GM23248 (cell line): ENCODE measurements around the gene STIL. TPM values are rescaled to one million over a fixed set of nuclear protein-coding genes. Genes with fewer than 3 reads are reported as not detected.
A peak's percentile ranks its signal among the peaks of the same experiment; 100 is the strongest.

ENCODE experiments used
- DNase-seq: peaks from one replicate; pipeline ENCODE4 v3.0.0-alpha.2; 2015
- H2AFZ ChIP-seq: fragments of 200-600 bp; sonication (generic); 2 replicates; pipeline ENCODE4 v1.6.1; 2016; ENCODE audit warnings: antibody characterized with exemption
- H3F3A ChIP-seq: fragments of 200-600 bp; sonication (generic); 2 replicates; pipeline ENCODE4 v1.6.1; 2016; ENCODE audit warnings: mild to moderate bottlenecking, antibody characterized with exemption, mixed run types; ENCODE audit not compliant: insufficient read depth
- H3K27ac ChIP-seq: fragments of 200-600 bp; sonication (generic); 2 replicates; pipeline ENCODE4 v1.5.1; 2016; ENCODE audit warnings: mild to moderate bottlenecking
- H3K27me3 ChIP-seq: fragments of 200-600 bp; sonication (generic); replicated peaks from 2 replicates; pipeline ENCODE4 v1.6.1; 2016; ENCODE audit warnings: mild to moderate bottlenecking; ENCODE audit not compliant: insufficient read depth
- H3K36me3 ChIP-seq: fragments of 200-600 bp; sonication (generic); 2 replicates; pipeline ENCODE4 v1.6.1; 2016; ENCODE audit warnings: low read depth, mild to moderate bottlenecking
- H3K4me1 ChIP-seq: fragments of 200-600 bp; sonication (generic); 2 replicates; pipeline ENCODE4 v1.6.1; 2016; ENCODE audit warnings: mild to moderate bottlenecking; ENCODE audit not compliant: insufficient read depth
- H3K4me2 ChIP-seq: fragments of 200-600 bp; sonication (generic); one replicate; pipeline ENCODE4 v1.6.1; 2016; ENCODE audit warnings: mild to moderate bottlenecking; ENCODE audit not compliant: unreplicated experiment
- H3K4me3 ChIP-seq: fragments of 200-600 bp; sonication (generic); 2 replicates; pipeline ENCODE4 v1.5.1; 2016; ENCODE audit warnings: mild to moderate bottlenecking
- H3K79me2 ChIP-seq: fragments of 200-600 bp; sonication (generic); 2 replicates; pipeline ENCODE4 v1.6.1; 2016; ENCODE audit warnings: mild to moderate bottlenecking; ENCODE audit not compliant: insufficient read depth
- H3K9ac ChIP-seq: fragments of 200-600 bp; sonication (generic); 2 replicates; pipeline ENCODE4 v1.6.1; 2016; ENCODE audit warnings: mild to moderate bottlenecking
- H3K9me2 ChIP-seq: fragments of 200-600 bp; sonication (generic); 2 replicates; pipeline ENCODE4 v1.6.1; 2016; ENCODE audit warnings: mixed run types, mild to moderate bottlenecking, moderate library complexity; ENCODE audit not compliant: insufficient read depth
- H3K9me3 ChIP-seq: fragments of 200-600 bp; sonication (generic); one replicate; pipeline ENCODE4 v1.6.1; 2017; ENCODE audit warnings: low read depth
- H4K20me1 ChIP-seq: fragments of 200-600 bp; sonication (generic); 2 replicates; pipeline ENCODE4 v1.6.0; 2016; ENCODE audit not compliant: insufficient read depth
- EZH2 ChIP-seq: fragments of 200-600 bp; sonication (generic); IDR thresholded peaks from 2 replicates; pipeline ENCODE4 v1.6.1; 2018; ENCODE audit warnings: antibody characterized with exemption, mild to moderate bottlenecking; ENCODE audit not compliant: insufficient read depth, poor library complexity, severe bottlenecking
- EZH2phosphoT487 ChIP-seq: fragments of 200-600 bp; sonication (generic); IDR thresholded peaks from 2 replicates; pipeline ENCODE4 v1.6.1; 2018; ENCODE audit warnings: antibody characterized with exemption, moderate library complexity, mild to moderate bottlenecking, low read depth; ENCODE audit not compliant: insufficient read depth
- WGBS, 2 experiments: methylation state at CpG; one replicate each; pipeline ENCODE4 v1.1.6; 2015 to 2017; ENCODE audit warnings: low lambda C conversion rate in 2 of 2, low coverage in 1 of 2; ENCODE audit errors: missing lambda C conversion rate in 2 of 2; 5-methylcytosine and 5-hydroxymethylcytosine counted together
- in situ Hi-C: fragments of 300-500 bp; cut with MboI; formaldehyde crosslinking; loops from 2 replicates; pipeline ENCODE4 v1.15.0; 2020
- polyA plus RNA-seq: library from polyadenylated mRNA; unstranded; fragments of >200 nt; fragmentation: Nextera tagmentation; extraction: Ambion mirVana; gene quantifications from 2 replicates; pipeline ENCODE4 v1.2.1, GENCODE V29; 2016
- total RNA-seq: library from RNA; depleted of rRNA; stranded (reverse); fragments of >200 nt; shearing (Covaris generic); gene quantifications from 2 replicates; pipeline ENCODE4 v1.2.3, GENCODE V29; 2014

Gene STIL
- total and polyA plus RNA-seq, 2 experiments from 2014 or later, result 7.2 to 17.1 TPM

DNA sequence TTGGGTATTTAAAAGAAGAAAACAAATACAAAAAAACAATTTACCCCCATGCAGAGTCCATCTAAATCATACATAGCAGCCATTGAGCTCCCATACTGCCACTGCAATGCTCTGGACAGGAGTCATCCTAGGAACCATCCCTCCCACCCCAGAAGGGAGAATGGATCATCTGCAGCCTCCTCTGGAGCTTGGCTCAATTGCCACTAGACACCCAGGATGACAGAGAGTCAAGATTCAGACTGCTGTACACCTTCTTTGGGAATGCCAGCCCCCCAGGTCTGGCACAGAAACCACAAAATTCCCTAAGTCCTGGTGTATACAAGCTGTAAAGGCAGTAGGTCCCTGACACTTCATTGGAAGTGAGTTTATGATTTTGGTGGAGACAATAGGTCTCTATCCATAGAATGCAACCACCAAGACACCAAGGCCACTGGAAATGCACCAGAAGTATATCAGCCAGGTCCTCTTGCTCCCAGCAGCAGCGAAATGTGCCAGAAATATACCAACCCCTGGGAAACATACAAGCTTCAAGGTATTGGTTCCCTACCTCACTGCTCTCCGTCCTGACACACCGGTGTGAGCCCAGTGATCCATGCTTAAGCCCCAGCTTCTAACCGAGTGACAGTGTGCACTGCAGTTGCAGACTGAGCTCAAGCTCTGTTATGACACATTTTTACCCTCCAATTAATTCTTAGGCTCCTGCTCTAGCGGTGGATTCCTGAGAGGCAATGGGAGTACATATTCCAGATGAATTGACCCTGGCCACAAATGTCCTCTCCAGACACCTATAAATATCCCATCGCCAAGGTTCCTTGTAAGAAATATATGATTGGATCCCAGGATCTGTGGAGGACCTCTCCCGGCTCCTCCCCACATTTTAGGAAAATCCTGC, 86.4 kb downstream of the STIL start:
- Histone ChIP-seq H3K4me3 (no peak overlapping the region), H3K4me2 (no peak overlapping the region), H3K9ac (no peak overlapping the region), H2AFZ (no peak overlapping the region), H3K36me3 (no peaks in the 10 kb centered on the region), H4K20me1 (no peaks in the 10 kb centered on the region), H3K4me1 (no peaks in the 10 kb centered on the region), H3K9me3 (no peaks in the 10 kb centered on the region), H3K27me3 (peaks cover 93% of the 10 kb centered on the region), H3K79me2 (no peaks in the 10 kb centered on the region), H3K27ac (no peak overlapping the region), H3F3A (no peaks in the 10 kb centered on the region), H3K9me2 (no peaks in the 10 kb centered on the region)
- TF ChIP-seq EZH2phosphoT487 (no peak), EZH2 (no peak)
- 50 to 62% methylated on average over 6 to 7 of the region's 7 CpGs for WGBS, 2 experiments
- DNase-seq, result no peak
- in situ Hi-C loops, result no loop called here

DNA sequence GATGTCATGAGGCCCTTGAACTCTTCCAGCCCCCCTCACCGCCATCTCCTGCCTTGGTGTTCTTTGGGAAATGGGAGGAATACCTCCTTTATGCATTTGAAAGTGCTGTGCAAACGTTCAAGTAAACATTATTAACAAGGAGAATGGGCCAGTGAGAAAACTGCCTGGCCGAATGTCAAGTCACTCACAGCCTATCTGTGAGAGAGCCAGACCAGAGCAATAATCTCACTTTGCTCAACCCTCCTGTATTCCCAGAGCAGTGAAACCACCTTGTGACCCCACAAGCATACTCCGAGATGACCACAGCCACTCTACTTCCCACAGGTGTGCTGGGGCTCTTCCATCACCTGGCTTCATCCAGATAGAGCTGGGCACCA, 87.1 kb downstream of the STIL start:
- Histone ChIP-seq H3K4me3 (no peak overlapping the region), H3K9me2 (no peaks in the 10 kb centered on the region), H3K9ac (no peak overlapping the region), H3K4me1 (no peaks in the 10 kb centered on the region), H3F3A (no peaks in the 10 kb centered on the region), H2AFZ (no peak overlapping the region), H3K4me2 (no peak overlapping the region), H3K27me3 (peaks cover 96% of the 10 kb centered on the region), H3K79me2 (no peaks in the 10 kb centered on the region), H3K36me3 (no peaks in the 10 kb centered on the region), H3K27ac (no peak overlapping the region), H4K20me1 (no peaks in the 10 kb centered on the region), H3K9me3 (no peaks in the 10 kb centered on the region)
- in situ Hi-C loops, result no loop called here
- TF ChIP-seq EZH2, result no peak
- no peak for TF ChIP-seq EZH2phosphoT487
- WGBS, 2 experiments, result 60 to 63% methylated on average over 4 of the region's 4 CpGs
- no peak for DNase-seq

DNA sequence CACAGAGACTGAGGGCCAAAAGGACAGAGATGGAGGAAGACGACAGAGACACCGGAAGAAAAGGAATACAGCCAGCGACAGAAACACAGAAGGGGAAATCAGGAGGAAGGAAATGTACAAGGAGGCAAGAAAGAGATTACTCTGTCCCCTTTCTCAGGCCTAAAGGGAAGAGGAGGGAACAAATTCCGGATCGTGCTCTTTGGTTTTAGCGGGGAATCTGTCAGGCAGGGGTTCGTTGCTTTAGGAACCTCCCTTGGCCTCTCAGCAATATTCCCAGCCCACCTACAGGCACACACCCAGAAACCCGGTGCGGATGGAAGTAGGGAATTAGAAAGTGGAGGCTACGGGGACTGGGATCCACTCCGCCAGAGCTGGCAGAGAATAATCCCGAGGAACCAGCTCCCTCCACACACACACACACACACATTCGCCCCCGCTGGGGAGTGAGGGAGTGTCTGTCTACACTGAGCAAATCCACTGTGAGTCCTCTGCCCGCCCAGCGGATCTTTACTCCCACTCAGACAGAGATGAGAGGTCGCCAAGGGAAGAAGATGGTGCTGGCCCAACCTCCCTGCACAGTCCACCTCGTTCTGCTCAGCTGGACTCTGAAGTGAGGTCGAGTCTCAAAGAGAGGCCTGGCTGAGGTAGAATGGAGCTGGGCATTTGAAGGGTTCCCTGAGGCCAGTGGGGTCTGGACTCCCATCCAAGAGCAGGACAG, 87.7 kb downstream of the STIL start:
- DNase-seq, result no peak
- peaks cover 92% of the 10 kb centered on the region for H3K27me3 ChIP-seq

DNA sequence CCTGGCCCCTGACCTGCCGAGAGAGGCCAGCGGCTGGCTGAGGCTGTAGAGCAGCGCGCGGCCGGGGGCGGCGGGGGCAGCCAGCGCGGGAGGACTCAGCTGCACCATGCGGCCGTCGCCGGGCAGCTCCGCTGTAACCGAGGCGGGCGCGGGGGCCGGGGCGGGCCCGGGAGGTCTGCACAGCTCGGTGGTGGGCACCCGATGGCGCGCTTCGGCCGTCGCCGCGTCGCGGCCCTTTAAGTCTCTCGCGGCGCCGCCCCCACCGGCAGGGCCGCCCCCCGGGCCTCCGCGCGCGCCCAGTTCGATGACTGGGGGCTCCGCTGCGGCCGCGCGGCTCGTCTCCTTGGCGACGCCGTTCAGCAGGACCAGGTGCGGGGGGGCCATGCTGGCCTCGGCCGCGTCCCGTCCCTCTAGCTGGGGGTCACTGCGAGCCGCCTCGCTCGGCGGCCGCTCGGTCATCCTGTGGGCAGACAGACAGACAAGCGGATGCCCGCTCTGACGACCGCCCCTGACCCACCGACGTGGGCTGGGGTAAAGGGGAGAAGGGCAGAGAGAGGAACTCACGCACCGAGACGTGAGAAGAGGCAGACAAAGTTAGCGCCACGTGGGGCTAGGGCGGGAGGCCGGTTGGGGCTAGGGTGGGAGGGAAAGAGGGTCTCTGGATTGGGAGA, 88.4 kb downstream of the STIL start:
- no peaks in the 10 kb centered on the region for H3K36me3 ChIP-seq
- DNase-seq, result peak; percentile 34
- TF ChIP-seq EZH2, result no peak
- in situ Hi-C loops, result no loop called here
- peaks cover 85% of the 10 kb centered on the region for H3K27me3 ChIP-seq
- H2AFZ ChIP-seq, result no peak overlapping the region
- H3K9ac ChIP-seq, result no peak overlapping the region
- no peak overlapping the region; the same call in 1 of the 2 replicates for H3K4me3 ChIP-seq
- H3F3A ChIP-seq, result no peaks in the 10 kb centered on the region
- H3K79me2 ChIP-seq, result no peaks in the 10 kb centered on the region
- no peak overlapping the region for H3K27ac ChIP-seq
- no peaks in the 10 kb centered on the region for H4K20me1 ChIP-seq
- H3K9me3 ChIP-seq, result no peaks in the 10 kb centered on the region
- 11 to 13% methylated on average over 25 to 28 of the region's 79 CpGs for WGBS, 2 experiments
- H3K9me2 ChIP-seq, result no peaks in the 10 kb centered on the region
- H3K4me1 ChIP-seq, result no peaks in the 10 kb centered on the region
- no peak overlapping the region for H3K4me2 ChIP-seq

More for the DNA sequence above, 87.7 kb downstream of the STIL start:
- in situ Hi-C loops, result no loop called here
- no peaks in the 10 kb centered on the region for H3K9me2 ChIP-seq
- H3K79me2 ChIP-seq, result no peaks in the 10 kb centered on the region
- no peaks in the 10 kb centered on the region for H3K4me1 ChIP-seq
- H3F3A ChIP-seq, result no peaks in the 10 kb centered on the region
- no peak overlapping the region for H2AFZ ChIP-seq
- no peak overlapping the region for H3K4me2 ChIP-seq
- H4K20me1 ChIP-seq, result no peaks in the 10 kb centered on the region
- no peak overlapping the region for H3K9ac ChIP-seq
- 48 to 55% methylated on average over 18 to 19 of the region's 19 CpGs for WGBS, 2 experiments
- H3K9me3 ChIP-seq, result no peaks in the 10 kb centered on the region
- H3K36me3 ChIP-seq, result no peaks in the 10 kb centered on the region
- no peak overlapping the region for H3K27ac ChIP-seq
- no peak overlapping the region for H3K4me3 ChIP-seq
- no peak for TF ChIP-seq EZH2phosphoT487
- TF ChIP-seq EZH2, result peak; percentile 80
